Measurements from ENCODE around the gene FBXW7. TPM values are rescaled to one million over a fixed set of nuclear protein-coding genes. Genes with fewer than 3 reads are reported as not detected.
A peak's percentile ranks its signal among the peaks of the same experiment; 100 is the strongest.

The FBXW7 gene
- total and polyA plus RNA-seq, 5 donors, result 14.8 to 52.2 (median 47.3) TPM

DNA sequence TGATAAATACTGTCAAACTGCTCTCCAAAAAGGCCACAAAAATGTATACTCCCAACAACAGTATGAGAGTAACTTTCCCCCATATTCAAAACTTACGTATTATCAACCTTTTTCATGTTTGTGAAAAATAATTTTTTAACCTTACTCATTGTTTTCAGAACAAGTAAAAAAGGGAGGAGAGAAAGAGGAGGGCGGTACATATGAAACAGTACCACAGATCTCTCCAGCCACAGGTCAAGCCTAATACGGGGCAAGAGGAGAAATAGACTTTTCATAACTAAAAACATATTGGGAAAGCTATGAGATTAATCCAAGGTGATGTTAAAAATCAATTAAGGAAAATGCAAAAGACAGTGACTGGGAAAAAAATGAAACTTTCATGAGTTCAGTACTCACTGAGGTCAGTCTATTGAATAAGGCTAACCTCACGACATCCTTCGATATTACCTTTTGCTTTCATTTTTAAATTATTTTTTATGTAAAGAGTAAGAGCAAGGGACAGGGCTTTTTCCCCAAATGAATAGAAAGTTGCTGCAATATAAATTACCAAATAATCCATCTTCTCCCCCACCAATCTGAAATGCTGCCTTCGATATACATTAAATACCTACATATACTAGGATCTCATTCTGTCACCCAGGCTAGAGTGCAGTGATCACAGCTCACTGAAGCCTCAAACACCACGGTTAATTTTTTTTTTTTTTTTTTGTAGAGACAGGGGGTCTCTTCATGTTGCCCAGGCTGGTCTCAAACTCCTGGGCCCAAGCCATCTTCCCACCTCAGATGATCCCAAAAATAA lies 25.3 kb downstream of the FBXW7 start:
- Histone ChIP-seq H3K4me1 (ENCODE audit: control insufficient read depth, insufficient read depth, low read length) (no peaks in the 10 kb centered on the region), H3K27me3 (ENCODE audit: control insufficient read depth, insufficient read depth) (no peaks in the 10 kb centered on the region), H3K9me3 (ENCODE audit: control insufficient read depth, low read length) (no peaks in the 10 kb centered on the region), H3K27ac (ENCODE audit: low read length) (no peak overlapping the region), H3K4me3 (ENCODE audit: low read length) (no peak overlapping the region)
- intact Hi-C loops (cut with DNase I), result no loop called here
- DNase-seq (no peak), ATAC-seq (no peak)
- 90% methylated on average over 7 of the region's 7 CpGs for WGBS

- WGBS, result 79% methylated on average over 3 of the region's 3 CpGs
- Histone ChIP-seq H3K4me1 (ENCODE audit: control insufficient read depth, insufficient read depth, low read length) (no peaks in the 10 kb centered on the region), H3K27ac (ENCODE audit: low read length) (no peak overlapping the region), H3K4me3 (ENCODE audit: low read length) (no peak overlapping the region), H3K27me3 (ENCODE audit: control insufficient read depth, insufficient read depth) (no peaks in the 10 kb centered on the region), H3K9me3 (ENCODE audit: control insufficient read depth, low read length) (no peaks in the 10 kb centered on the region)
- intact Hi-C loops (cut with DNase I), result loop anchor here in 1 of 4 donors (10.0 kb wide), 1 partner anchor 225 kb away; no protein-coding TSS in a partner anchor
- no peak for DNase-seq
- ATAC-seq, result no peak
Observed at GRCh38 chr4:152509595-152510225, 26.2 kb downstream of the FBXW7 start.

DNA sequence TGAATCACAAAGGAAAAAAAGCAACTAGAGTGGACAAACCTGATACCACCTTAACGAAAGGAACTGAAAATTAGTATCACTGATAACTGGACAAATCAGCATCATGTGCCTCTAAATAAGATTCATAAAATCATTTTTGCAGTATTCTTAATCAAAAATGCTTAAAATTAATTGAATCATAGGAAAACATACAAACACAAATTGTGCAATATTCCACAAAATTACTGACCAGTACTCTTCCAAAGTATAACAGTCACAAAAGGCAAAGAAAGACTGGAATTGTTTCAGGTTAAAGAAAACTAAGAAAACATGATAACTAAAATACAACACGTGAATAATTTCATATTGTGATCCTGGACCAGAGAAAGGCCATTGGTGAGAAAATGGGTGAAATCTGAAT lies 27.1 kb downstream of the FBXW7 start:
- Histone ChIP-seq H3K27me3 (ENCODE audit: control insufficient read depth, insufficient read depth) (no peaks in the 10 kb centered on the region), H3K4me3 (ENCODE audit: low read length) (no peak overlapping the region), H3K4me1 (ENCODE audit: control insufficient read depth, insufficient read depth, low read length) (no peaks in the 10 kb centered on the region), H3K27ac (ENCODE audit: low read length) (no peak overlapping the region), H3K9me3 (ENCODE audit: control insufficient read depth, low read length) (no peaks in the 10 kb centered on the region)
- ATAC-seq (no peak), DNase-seq (no peak)
- intact Hi-C loops (cut with DNase I), result loop anchor here in 1 of 4 donors (10.0 kb wide), 1 partner anchor 226 kb away; no protein-coding TSS in a partner anchor
- WGBS, result 87% methylated on average over 2 of the region's 2 CpGs

GRCh38 chr4:152508386-152508785 lies 27.5 kb downstream of the FBXW7 start:
- Histone ChIP-seq H3K27ac (ENCODE audit: low read length) (no peak overlapping the region), H3K9me3 (ENCODE audit: control insufficient read depth, low read length) (no peaks in the 10 kb centered on the region), H3K4me1 (ENCODE audit: control insufficient read depth, insufficient read depth, low read length) (no peaks in the 10 kb centered on the region), H3K4me3 (ENCODE audit: low read length) (no peak overlapping the region), H3K27me3 (ENCODE audit: control insufficient read depth, insufficient read depth) (no peaks in the 10 kb centered on the region)
- ATAC-seq, result no peak
- no peak for DNase-seq
- intact Hi-C loops (cut with DNase I), result loop anchor here in 1 of 4 donors (10.0 kb wide), 1 partner anchor 226 kb away; no protein-coding TSS in a partner anchor
- 92% methylated on average over 4 of the region's 4 CpGs for WGBS

DNA sequence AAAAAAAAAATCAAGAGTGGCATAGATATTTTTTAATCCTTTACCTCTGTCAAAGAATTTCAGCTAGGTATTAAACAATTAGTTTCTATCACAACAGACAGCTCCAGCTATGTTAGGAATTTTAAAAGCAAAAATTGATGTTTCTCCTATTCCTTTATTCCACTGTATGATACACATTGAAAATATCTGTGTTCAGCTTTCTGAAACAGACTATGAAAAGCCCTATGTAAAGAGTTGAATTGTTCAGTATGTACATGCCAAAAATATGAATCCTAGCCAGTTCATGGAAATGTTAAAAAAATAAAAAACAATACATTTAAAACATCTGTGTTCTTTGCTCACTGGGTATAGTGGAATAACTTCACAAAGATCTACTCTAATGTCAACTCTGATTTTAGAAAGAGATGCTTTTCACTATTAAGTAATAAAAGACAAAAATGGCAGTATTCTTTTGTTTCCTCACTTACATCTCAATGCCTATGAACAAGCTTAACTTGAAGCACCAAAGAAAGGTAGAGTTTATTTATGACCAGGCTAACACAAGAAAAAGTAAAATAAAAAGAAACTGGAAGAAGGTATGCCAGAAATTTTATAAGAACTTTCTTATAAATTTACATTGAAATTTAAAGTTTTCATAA lies 32.1 kb downstream of the FBXW7 start:
- H3K9me3 ChIP-seq (ENCODE audit: control insufficient read depth, low read length), result no peaks in the 10 kb centered on the region
- intact Hi-C loops (cut with DNase I), result loop anchor here in 3 of 4 donors (5.0 to 10.0 kb wide), 3 partner anchors 139 to 234 kb away; no protein-coding TSS in a partner anchor
- H3K27me3 ChIP-seq (ENCODE audit: control insufficient read depth, insufficient read depth), result no peaks in the 10 kb centered on the region
- no peaks in the 10 kb centered on the region for H3K4me1 ChIP-seq (ENCODE audit: control insufficient read depth, insufficient read depth, low read length)
- H3K27ac ChIP-seq (ENCODE audit: low read length), result no peak overlapping the region
- DNase-seq (no peak), ATAC-seq (no peak)
- no peak overlapping the region for H3K4me3 ChIP-seq (ENCODE audit: low read length)

GRCh38 chr4:152501846-152502536 lies 33.9 kb downstream of the FBXW7 start:
- DNase-seq (no peak), ATAC-seq (no peak)
- no peaks in the 10 kb centered on the region for H3K9me3 ChIP-seq (ENCODE audit: control insufficient read depth, low read length)
- no peak overlapping the region for H3K4me3 ChIP-seq (ENCODE audit: low read length)
- intact Hi-C loops (cut with DNase I), result loop anchor here in 3 of 4 donors (2.0 to 10.0 kb wide), 5 partner anchors 139 to 235 kb away; no protein-coding TSS in a partner anchor
- no peaks in the 10 kb centered on the region for H3K27me3 ChIP-seq (ENCODE audit: control insufficient read depth, insufficient read depth)
- no peak overlapping the region for H3K27ac ChIP-seq (ENCODE audit: low read length)
- 97% methylated on average over 3 of the region's 3 CpGs for WGBS
- H3K4me1 ChIP-seq (ENCODE audit: control insufficient read depth, insufficient read depth, low read length), result no peaks in the 10 kb centered on the region

- DNase-seq (no peak), ATAC-seq (peak in 1 of 2 donors; percentile 75)
- Histone ChIP-seq H3K27ac (ENCODE audit: low read length) (no peak overlapping the region), H3K27me3 (ENCODE audit: control insufficient read depth, insufficient read depth) (no peaks in the 10 kb centered on the region), H3K4me1 (ENCODE audit: control insufficient read depth, insufficient read depth, low read length) (no peaks in the 10 kb centered on the region), H3K9me3 (ENCODE audit: control insufficient read depth, low read length) (no peaks in the 10 kb centered on the region), H3K4me3 (ENCODE audit: low read length) (no peak overlapping the region)
- WGBS, result 4% methylated on average over 1 of the region's 1 CpG
- intact Hi-C loops (cut with DNase I), result loop anchor here in 3 of 4 donors (2.0 to 10.0 kb wide), 5 partner anchors 140 to 236 kb away; no protein-coding TSS in a partner anchor
Observed at GRCh38 chr4:152500800-152501434, 35.0 kb downstream of the FBXW7 start.

DNA sequence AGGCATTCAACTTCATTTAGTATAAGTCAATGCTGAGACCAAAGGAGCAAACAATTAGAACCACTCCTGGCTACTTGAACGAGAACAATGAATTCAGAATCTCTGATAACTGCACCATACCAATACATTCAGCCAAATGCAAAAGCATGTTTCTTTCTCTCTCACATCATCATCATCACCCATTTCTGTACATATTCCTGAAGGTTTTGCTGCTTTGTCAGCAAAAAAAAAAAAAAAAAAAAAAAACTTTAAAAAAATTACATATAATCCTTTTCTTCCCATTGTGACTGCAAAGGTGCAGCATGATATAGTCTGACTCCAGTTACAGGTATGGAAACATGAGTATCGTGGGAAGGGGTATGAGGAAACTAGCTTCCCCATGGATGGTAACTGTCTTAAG lies 35.6 kb downstream of the FBXW7 start:
- no peak overlapping the region for H3K4me3 ChIP-seq (ENCODE audit: low read length)
- H3K9me3 ChIP-seq (ENCODE audit: control insufficient read depth, low read length), result no peaks in the 10 kb centered on the region
- DNase-seq (no peak), ATAC-seq (no peak)
- WGBS, result 73% methylated on average over 2 of the region's 2 CpGs
- H3K27me3 ChIP-seq (ENCODE audit: control insufficient read depth, insufficient read depth), result no peaks in the 10 kb centered on the region
- no peak overlapping the region for H3K27ac ChIP-seq (ENCODE audit: low read length)
- no peaks in the 10 kb centered on the region for H3K4me1 ChIP-seq (ENCODE audit: control insufficient read depth, insufficient read depth, low read length)
- intact Hi-C loops (cut with DNase I), result loop anchor here in 3 of 4 donors (2.0 to 10.0 kb wide), 5 partner anchors 141 to 237 kb away; no protein-coding TSS in a partner anchor

DNA sequence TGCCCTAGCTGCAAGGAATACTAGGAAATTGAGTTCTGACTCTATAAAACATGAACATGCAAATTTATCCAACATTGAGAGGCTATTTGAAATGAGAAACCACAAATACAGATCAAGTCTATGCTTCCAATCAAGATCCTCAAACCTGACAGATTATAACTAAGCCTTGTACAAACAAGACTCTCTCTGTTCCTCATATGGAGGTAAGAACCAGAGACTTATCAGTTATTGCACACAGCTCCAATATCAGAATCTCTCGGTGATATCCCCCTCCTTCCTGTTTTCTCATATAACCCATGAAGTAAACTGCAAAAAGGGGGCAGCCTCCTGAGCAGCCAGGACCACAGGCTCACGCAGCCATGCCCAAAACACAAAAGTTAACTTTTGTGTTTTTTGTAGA lies 36.5 kb downstream of the FBXW7 start:
- intact Hi-C loops (cut with DNase I), result loop anchor here in 1 of 4 donors (10.0 kb wide), 1 partner anchor 145 kb away; no protein-coding TSS in a partner anchor
- WGBS, result 64% methylated on average over 2 of the region's 2 CpGs
- no peaks in the 10 kb centered on the region for H3K4me1 ChIP-seq (ENCODE audit: control insufficient read depth, insufficient read depth, low read length)
- ATAC-seq (no peak), DNase-seq (no peak)
- no peak overlapping the region for H3K4me3 ChIP-seq (ENCODE audit: low read length)
- H3K27ac ChIP-seq (ENCODE audit: low read length), result no peak overlapping the region
- H3K9me3 ChIP-seq (ENCODE audit: control insufficient read depth, low read length), result no peaks in the 10 kb centered on the region
- no peaks in the 10 kb centered on the region for H3K27me3 ChIP-seq (ENCODE audit: control insufficient read depth, insufficient read depth)

DNA sequence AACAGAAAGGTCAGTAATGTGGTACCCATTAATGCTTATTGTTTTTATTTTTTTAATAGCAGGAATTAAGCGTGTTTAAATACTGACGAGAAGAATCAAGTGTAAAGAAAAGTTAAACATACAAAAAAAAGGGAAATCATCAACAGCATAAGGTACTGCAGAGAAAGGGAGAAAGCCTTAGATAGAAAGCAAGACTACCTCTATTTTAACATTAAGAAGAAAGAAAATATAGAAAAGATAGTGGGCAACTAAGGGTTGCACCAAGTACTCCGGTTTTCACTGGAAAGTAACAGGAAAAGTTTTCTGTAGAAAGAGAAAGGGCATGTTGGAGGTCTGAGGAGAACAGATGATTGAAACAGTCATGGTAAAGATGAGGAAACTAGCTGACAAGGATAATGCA lies 41.9 kb downstream of the FBXW7 start:
- no peak for ATAC-seq
- no peak overlapping the region for H3K27ac ChIP-seq (ENCODE audit: low read length)
- no peaks in the 10 kb centered on the region for H3K9me3 ChIP-seq (ENCODE audit: control insufficient read depth, low read length)
- H3K4me1 ChIP-seq (ENCODE audit: control insufficient read depth, insufficient read depth, low read length), result no peaks in the 10 kb centered on the region
- intact Hi-C loops (cut with DNase I), result loop anchor here in 1 of 4 donors (10.0 kb wide), 1 partner anchor 151 kb away; no protein-coding TSS in a partner anchor
- no peak for DNase-seq
- H3K27me3 ChIP-seq (ENCODE audit: control insufficient read depth, insufficient read depth), result no peaks in the 10 kb centered on the region
- no peak overlapping the region for H3K4me3 ChIP-seq (ENCODE audit: low read length)
- 94% methylated on average over 3 of the region's 3 CpGs for WGBS
